ENCODE data around the gene ARID4A. TPM values are rescaled to one million over a fixed set of nuclear protein-coding genes. Genes with fewer than 3 reads are reported as not detected.

The ARID4A gene
- total RNA-seq, 1 donor from 2014 or later: 8.6 TPM

- DNase-seq (ENCODE audit: low read depth): no peak
- TF ChIP-seq CTCF (conservative IDR thresholded peaks at IDR 0.05; ENCODE audit: low read depth, low read length): peak; percentile 60
- peak within 1 kb of the TSS; percentile 54 for H3K4me3 ChIP-seq (ENCODE audit: low read depth, low read length)
Measured at GRCh38 chr14:58395812-58396788, 97.7 kb downstream of the ARID4A start, which contains the start of gene TOMM20L. TSS of gene TOMM20L (plus strand) at chr14:58395930. CDS start at chr14:58395958, 28 bp downstream.

- DNase-seq (ENCODE audit: low read depth): no peak
- no peak overlapping the region for H3K4me3 ChIP-seq (ENCODE audit: low read depth, low read length)
- TF ChIP-seq CTCF (conservative IDR thresholded peaks at IDR 0.05; ENCODE audit: low read depth, low read length): no peak
Measured at GRCh38 chr14:58397156-58397555, 98.8 kb downstream of the ARID4A start.

- DNase-seq (ENCODE audit: low read depth): no peak
- no peak for TF ChIP-seq CTCF (conservative IDR thresholded peaks at IDR 0.05; ENCODE audit: low read depth, low read length)
- no peak overlapping the region for H3K4me3 ChIP-seq (ENCODE audit: low read depth, low read length)
Measured at GRCh38 chr14:58398495-58398894, 100.1 kb downstream of the ARID4A start.

- DNase-seq (ENCODE audit: low read depth): no peak
- H3K4me3 ChIP-seq (ENCODE audit: low read depth, low read length): no peak overlapping the region
- no peak for TF ChIP-seq CTCF (conservative IDR thresholded peaks at IDR 0.05; ENCODE audit: low read depth, low read length)
Measured at GRCh38 chr14:58398895-58399294, 100.5 kb downstream of the ARID4A start.

GRCh38 chr14:58401587-58401986, 103.2 kb downstream of the ARID4A start:
- no peak overlapping the region for H3K4me3 ChIP-seq (ENCODE audit: low read depth, low read length)
- DNase-seq (ENCODE audit: low read depth): no peak
- TF ChIP-seq CTCF (conservative IDR thresholded peaks at IDR 0.05; ENCODE audit: low read depth, low read length): peak; percentile 23

- H3K4me3 ChIP-seq (ENCODE audit: low read depth, low read length): no peak overlapping the region
- DNase-seq (ENCODE audit: low read depth): no peak
- TF ChIP-seq CTCF (conservative IDR thresholded peaks at IDR 0.05; ENCODE audit: low read depth, low read length): no peak
Measured at GRCh38 chr14:58408681-58409215, 110.4 kb downstream of the ARID4A start.
